Measurements from ENCODE around the gene EPB41L2. TPM values are rescaled to one million over a fixed set of nuclear protein-coding genes. Genes with fewer than 3 reads are reported as not detected.
"Not testable (repeated sequence)": the region's sequence is repeated elsewhere in the genome, so short reads cannot be mapped to it uniquely, and the experiment has no call there.

The EPB41L2 gene
- total and polyA plus RNA-seq, 2 donors (not counting 1 experiment from before 2014, with no cell fraction given), result 113 to 264 TPM

DNA sequence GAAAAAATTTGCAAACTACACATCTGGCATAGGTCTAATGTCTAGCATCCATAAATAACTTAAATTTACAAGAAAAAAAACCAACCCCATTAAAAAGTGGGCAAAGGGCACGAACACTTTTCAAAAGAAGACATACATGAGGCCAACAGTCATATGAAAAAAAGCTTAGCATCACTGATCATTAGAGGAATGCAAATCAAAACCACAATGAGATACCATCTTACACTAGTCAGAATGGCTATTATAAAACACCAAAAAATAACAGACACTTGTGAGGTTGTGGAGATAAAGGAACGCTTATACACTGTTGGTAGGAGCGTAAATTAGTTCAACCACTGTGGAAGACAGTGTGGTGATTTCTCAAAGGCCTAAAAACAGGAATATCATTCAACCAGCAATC lies 33.7 kb upstream of the EPB41L2 start:
- Histone ChIP-seq H3K27ac (ENCODE audit: insufficient read depth, low read length) (no peak overlapping the region), H3K4me3 (replicated peaks in 1 of 4; ENCODE audit: control extremely low read depth in 1 of 4, insufficient read depth in 1 of 4, low read depth in 3 of 4, low read length in 4 of 4) (no peak overlapping the region), H2AFZ (ENCODE audit: low read length) (no peak overlapping the region), H3K9me3 (ENCODE audit: control insufficient read depth, insufficient read depth, low read depth, low read length) (no peaks in the 10 kb centered on the region), H3K4me2 (ENCODE audit: extremely low read depth, insufficient read depth, low read length) (no peak overlapping the region), H4K20me1 (ENCODE audit: control insufficient read depth, extremely low read depth, insufficient read depth, low read length) (no peaks in the 10 kb centered on the region), H3K4me1 (ENCODE audit: control insufficient read depth, extremely low read depth, insufficient read depth, low read length) (no peaks in the 10 kb centered on the region), H3K36me3 (ENCODE audit: control insufficient read depth, insufficient read depth, low read length) (no peaks in the 10 kb centered on the region), H3K9ac (ENCODE audit: insufficient read depth, low read length) (no peak overlapping the region), H3K79me2 (ENCODE audit: control insufficient read depth, insufficient read depth, low read length) (no peaks in the 10 kb centered on the region), H3K27me3 (ENCODE audit: control insufficient read depth, insufficient read depth, low read length) (no peaks in the 10 kb centered on the region)
- TF ChIP-seq EZH2 (IDR thresholded peaks at IDR 0.05; ENCODE audit: low read length, missing control alignments), result no peak
- TF ChIP-seq, protein P1, sequence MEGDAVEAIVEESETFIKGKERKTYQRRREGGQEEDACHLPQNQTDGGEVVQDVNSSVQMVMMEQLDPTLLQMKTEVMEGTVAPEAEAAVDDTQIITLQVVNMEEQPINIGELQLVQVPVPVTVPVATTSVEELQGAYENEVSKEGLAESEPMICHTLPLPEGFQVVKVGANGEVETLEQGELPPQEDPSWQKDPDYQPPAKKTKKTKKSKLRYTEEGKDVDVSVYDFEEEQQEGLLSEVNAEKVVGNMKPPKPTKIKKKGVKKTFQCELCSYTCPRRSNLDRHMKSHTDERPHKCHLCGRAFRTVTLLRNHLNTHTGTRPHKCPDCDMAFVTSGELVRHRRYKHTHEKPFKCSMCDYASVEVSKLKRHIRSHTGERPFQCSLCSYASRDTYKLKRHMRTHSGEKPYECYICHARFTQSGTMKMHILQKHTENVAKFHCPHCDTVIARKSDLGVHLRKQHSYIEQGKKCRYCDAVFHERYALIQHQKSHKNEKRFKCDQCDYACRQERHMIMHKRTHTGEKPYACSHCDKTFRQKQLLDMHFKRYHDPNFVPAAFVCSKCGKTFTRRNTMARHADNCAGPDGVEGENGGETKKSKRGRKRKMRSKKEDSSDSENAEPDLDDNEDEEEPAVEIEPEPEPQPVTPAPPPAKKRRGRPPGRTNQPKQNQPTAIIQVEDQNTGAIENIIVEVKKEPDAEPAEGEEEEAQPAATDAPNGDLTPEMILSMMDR (conservative IDR thresholded peaks at IDR 0.05 in 1 of 2, IDR thresholded peaks at IDR 0.05 in 1 of 2; ENCODE audit: low read depth in 1 of 2, low read length in 2 of 2), result no peak
- peak in 1 of 2 donors; percentile 60 for DNase-seq (ENCODE audit: low read depth in 2 of 2)

DNA sequence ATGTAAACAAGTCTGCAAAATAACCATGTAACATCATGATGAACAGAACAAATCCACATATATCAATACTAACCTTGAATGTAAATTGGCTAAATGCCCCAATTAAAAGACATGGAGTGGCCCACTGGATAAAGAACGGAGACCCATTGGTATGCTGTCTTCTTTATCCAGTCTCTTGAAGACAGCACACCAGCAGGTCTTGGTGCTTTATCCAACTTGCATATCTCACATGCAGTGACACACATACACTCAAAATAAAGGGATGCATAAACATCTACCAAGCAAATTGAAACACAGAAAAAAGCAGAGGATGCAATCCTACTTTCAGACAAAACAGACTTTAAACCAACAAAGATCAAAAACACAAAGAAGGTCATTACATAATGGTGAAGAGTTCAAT lies 30.3 kb upstream of the EPB41L2 start:
- Histone ChIP-seq H3K4me2 (ENCODE audit: extremely low read depth, insufficient read depth, low read length) (no peak overlapping the region), H3K9me3 (ENCODE audit: control insufficient read depth, insufficient read depth, low read depth, low read length) (no peaks in the 10 kb centered on the region), H3K79me2 (ENCODE audit: control insufficient read depth, insufficient read depth, low read length) (no peaks in the 10 kb centered on the region), H3K4me3 (replicated peaks in 1 of 4; ENCODE audit: control extremely low read depth in 1 of 4, insufficient read depth in 1 of 4, low read depth in 3 of 4, low read length in 4 of 4) (no peak overlapping the region), H2AFZ (ENCODE audit: low read length) (no peak overlapping the region), H3K27ac (ENCODE audit: insufficient read depth, low read length) (no peak overlapping the region), H3K36me3 (ENCODE audit: control insufficient read depth, insufficient read depth, low read length) (no peaks in the 10 kb centered on the region), H4K20me1 (ENCODE audit: control insufficient read depth, extremely low read depth, insufficient read depth, low read length) (no peaks in the 10 kb centered on the region), H3K9ac (ENCODE audit: insufficient read depth, low read length) (no peak overlapping the region), H3K27me3 (ENCODE audit: control insufficient read depth, insufficient read depth, low read length) (no peaks in the 10 kb centered on the region), H3K4me1 (ENCODE audit: control insufficient read depth, extremely low read depth, insufficient read depth, low read length) (no peaks in the 10 kb centered on the region)
- no peak for TF ChIP-seq EZH2 (IDR thresholded peaks at IDR 0.05; ENCODE audit: low read length, missing control alignments)
- TF ChIP-seq, protein P1 (conservative IDR thresholded peaks at IDR 0.05 in 1 of 2, IDR thresholded peaks at IDR 0.05 in 1 of 2; ENCODE audit: low read depth in 1 of 2, low read length in 2 of 2), result no peak
- no peak for DNase-seq (ENCODE audit: low read depth in 2 of 2)

DNA sequence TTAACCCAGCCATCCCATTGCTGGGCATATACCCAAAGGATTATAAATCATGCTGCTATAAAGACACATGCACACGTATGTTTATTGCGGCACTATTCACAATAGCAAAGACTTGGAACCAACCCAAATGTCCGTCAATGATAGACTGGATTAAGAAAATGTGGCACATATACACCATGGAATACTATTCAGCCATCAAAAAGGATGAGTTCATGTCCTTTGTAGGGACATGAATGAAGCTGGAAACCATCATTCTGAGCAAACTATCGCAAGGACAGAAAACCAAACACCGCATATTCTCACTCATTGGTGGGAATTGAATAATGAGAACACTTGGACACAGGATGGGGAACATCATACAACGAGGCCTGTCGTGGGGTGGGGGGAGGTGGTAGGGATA lies 28.9 kb upstream of the EPB41L2 start:
- H3K9me3 ChIP-seq (ENCODE audit: control insufficient read depth, insufficient read depth, low read depth, low read length); H3K79me2 ChIP-seq (ENCODE audit: control insufficient read depth, insufficient read depth, low read length); H3K4me1 ChIP-seq (ENCODE audit: control insufficient read depth, extremely low read depth, insufficient read depth, low read length); H2AFZ ChIP-seq (ENCODE audit: low read length); H3K27me3 ChIP-seq (ENCODE audit: control insufficient read depth, insufficient read depth, low read length); H3K9ac ChIP-seq (ENCODE audit: insufficient read depth, low read length); H3K4me3 ChIP-seq (replicated peaks in 1 of 4; ENCODE audit: control extremely low read depth in 1 of 4, insufficient read depth in 1 of 4, low read depth in 3 of 4, low read length in 4 of 4); DNase-seq (ENCODE audit: low read depth in 2 of 2); H3K4me2 ChIP-seq (ENCODE audit: extremely low read depth, insufficient read depth, low read length); H3K27ac ChIP-seq (ENCODE audit: insufficient read depth, low read length); H3K36me3 ChIP-seq (ENCODE audit: control insufficient read depth, insufficient read depth, low read length); H4K20me1 ChIP-seq (ENCODE audit: control insufficient read depth, extremely low read depth, insufficient read depth, low read length): not testable (repeated sequence)

DNA sequence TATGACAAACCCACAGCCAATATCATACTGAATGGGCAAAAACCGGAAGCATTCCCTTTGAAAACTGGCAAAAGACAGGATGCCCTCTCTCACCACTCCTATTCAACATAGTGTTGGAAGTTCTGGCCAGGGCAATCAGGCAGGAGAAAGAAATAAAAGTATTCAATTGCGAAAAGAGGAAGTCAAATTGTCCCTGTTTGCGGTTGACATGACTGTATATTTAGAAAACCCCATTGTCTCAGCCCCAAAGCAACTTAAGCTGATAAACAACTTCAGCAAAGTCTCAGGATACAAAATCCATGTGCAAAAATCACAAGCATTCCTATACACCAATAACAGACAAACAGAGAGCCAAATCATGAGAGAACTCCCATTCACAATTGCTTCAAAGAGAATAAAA lies 27.3 kb upstream of the EPB41L2 start:
- not testable (repeated sequence) for H3K4me2 ChIP-seq (ENCODE audit: extremely low read depth, insufficient read depth, low read length); H3K9me3 ChIP-seq (ENCODE audit: control insufficient read depth, insufficient read depth, low read depth, low read length); H4K20me1 ChIP-seq (ENCODE audit: control insufficient read depth, extremely low read depth, insufficient read depth, low read length); H3K27me3 ChIP-seq (ENCODE audit: control insufficient read depth, insufficient read depth, low read length); H2AFZ ChIP-seq (ENCODE audit: low read length); H3K36me3 ChIP-seq (ENCODE audit: control insufficient read depth, insufficient read depth, low read length); H3K79me2 ChIP-seq (ENCODE audit: control insufficient read depth, insufficient read depth, low read length); DNase-seq (ENCODE audit: low read depth in 2 of 2); H3K9ac ChIP-seq (ENCODE audit: insufficient read depth, low read length); H3K4me1 ChIP-seq (ENCODE audit: control insufficient read depth, extremely low read depth, insufficient read depth, low read length); H3K4me3 ChIP-seq (replicated peaks in 1 of 4; ENCODE audit: control extremely low read depth in 1 of 4, insufficient read depth in 1 of 4, low read depth in 3 of 4, low read length in 4 of 4); H3K27ac ChIP-seq (ENCODE audit: insufficient read depth, low read length)
